Ovary (tissue), 9 donors: ENCODE results near the gene DIO3. TPM values are rescaled to one million over a fixed set of nuclear protein-coding genes. Genes with fewer than 3 reads are reported as not detected.

Experiments used
- DNase-seq, 5 donors: peaks; one replicate each; pipeline ENCODE4 v3.0.0-alpha.2; 2019 to 2020
- H3K27ac ChIP-seq, 2 donors: fragments of 200-600 bp; one replicate each; pipeline versions ENCODE4 v1.5.1 to v1.8.0; 2019 to 2022
- H3K27me3 ChIP-seq: fragments of 200-600 bp; one replicate; pipeline ENCODE4 v1.8.0; 2022
- H3K36me3 ChIP-seq: fragments of 200-600 bp; sonication (generic); one replicate; pipeline ENCODE4 v1.5.1; 2019
- H3K4me1 ChIP-seq: one replicate; pipeline ENCODE4 v1.8.1; 2013; ENCODE audit warnings: mild to moderate bottlenecking, moderate library complexity; ENCODE audit not compliant: insufficient read depth
- H3K4me3 ChIP-seq: fragments of 200-600 bp; sonication (generic); one replicate; pipeline ENCODE4 v1.5.1; 2017
- H3K9me3 ChIP-seq, 2 donors: fragments of 200-600 bp in 1 of 2; sonication (generic) in 1 of 2; one replicate each; pipeline versions ENCODE4 v1.5.1 to v1.8.1; 2013 to 2019; ENCODE audit warnings: mild to moderate bottlenecking in 1 of 2, moderate library complexity in 1 of 2
- EP300 ChIP-seq: sonication (generic); formaldehyde crosslinking; IDR thresholded peaks from one replicate; pipeline ENCODE4 v1.6.1; 2017; ENCODE audit warnings: antibody characterized with exemption
- POLR2A ChIP-seq: fragments of 450-650 bp; IDR thresholded peaks from one replicate; pipeline ENCODE4 v1.6.1; 2017; ENCODE audit warnings: antibody characterized with exemption, mild to moderate bottlenecking, moderate library complexity
- WGBS, 3 donors: extraction: QIAGEN DNeasy Blood & Tissue Kit in 1 of 3; methylation state at CpG; one replicate each; pipeline versions ENCODE4 v1.1.5 to v1.1.7; 2013 to 2017; 5-methylcytosine and 5-hydroxymethylcytosine counted together
- intact Hi-C, 4 donors: fragments of 100-400 bp; cut with DNase I; formaldehyde crosslinking; loops; one replicate each; pipeline versions ENCODE4 v1.11.0 to v1.15.1; 2022 to 2023
- polyA plus RNA-seq, 2 donors: library from polyadenylated mRNA; stranded (reverse); fragments of 200-250 nt in 1 of 2; fragments of 350-450 nt in 1 of 2; fragmentation: Illumina TruSeq in 1 of 2; extraction: RNeasy Lipid Tissue Mini Kit (QIAGEN cat#74804) in 1 of 2; gene quantifications; one replicate each; pipeline ENCODE4 v1.2.3, GENCODE V29; 2013 to 2014
- total RNA-seq, 7 donors: library from RNA; depleted of rRNA in 2 of 7; stranded (reverse); fragments of >200 nt in 2 of 7; fragmentation: NEBNext Ultra II Directional in 3 of 7; extraction: Animal tissue kit (Norgen Biotek cat#: 25700) in 3 of 7; gene quantifications; one replicate each; pipeline versions ENCODE4 v1.1.0 to v1.2.4, GENCODE V29; 2016 to 2023
- TF ChIP-seq, protein P1 (sequence below), 3 donors: fragments of 450-650 bp in 2 of 3; fragments of 200-600 bp in 1 of 3; IDR thresholded peaks; one replicate each; pipeline versions ENCODE4 v1.5.1 to v1.8.0; 2016 to 2022; ENCODE audit warnings: antibody characterized with exemption in 3 of 3, mild to moderate bottlenecking in 1 of 3
- donor health status: DM: no; HTN: no; CAD: no; lungs with moderate emphysema.
- donor health status: DM: no; HTN: no; CAD: no.
- donor health status: Bipolar disorder and iron deficiency.
- donor health status: DM: yes; HTN: yes; CAD: no.
- donor health status: DM: no; HTN: no; CAD: no.
- donor health status: DM: yes; HTN: yes; CAD: no.

Gene DIO3
- total and polyA plus RNA-seq, 9 donors = 3.1 to 24.7 (median 13.9) TPM

DNA sequence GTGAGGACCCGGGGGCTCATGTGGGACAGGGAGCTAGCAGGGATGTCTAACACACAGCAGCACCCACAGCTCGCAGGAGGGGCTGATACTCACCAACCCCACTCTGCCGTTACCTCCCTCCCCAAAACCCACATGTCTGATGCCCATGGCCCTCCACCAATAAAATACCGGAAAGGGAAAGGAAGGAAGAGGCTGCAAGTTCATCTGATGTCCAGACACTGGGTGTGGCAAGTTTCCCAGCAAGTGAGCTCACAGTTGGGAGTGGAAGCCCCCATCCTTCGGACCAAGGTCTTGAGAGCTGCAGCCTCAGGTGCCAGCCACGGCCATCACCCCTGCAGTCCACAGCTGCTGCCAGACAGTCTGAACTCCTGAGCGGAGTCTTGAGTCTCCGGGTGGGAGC, 39.3 kb upstream of the DIO3 start:
- no peak overlapping the region for H3K27ac ChIP-seq
- intact Hi-C loops = no loop called here
- H3K9me3 ChIP-seq = no peaks in the 10 kb centered on the region
- no peak overlapping the region for H3K4me3 ChIP-seq
- no peak for DNase-seq
- TF ChIP-seq EP300 (no peak), POLR2A (no peak)
- TF ChIP-seq, protein P1, sequence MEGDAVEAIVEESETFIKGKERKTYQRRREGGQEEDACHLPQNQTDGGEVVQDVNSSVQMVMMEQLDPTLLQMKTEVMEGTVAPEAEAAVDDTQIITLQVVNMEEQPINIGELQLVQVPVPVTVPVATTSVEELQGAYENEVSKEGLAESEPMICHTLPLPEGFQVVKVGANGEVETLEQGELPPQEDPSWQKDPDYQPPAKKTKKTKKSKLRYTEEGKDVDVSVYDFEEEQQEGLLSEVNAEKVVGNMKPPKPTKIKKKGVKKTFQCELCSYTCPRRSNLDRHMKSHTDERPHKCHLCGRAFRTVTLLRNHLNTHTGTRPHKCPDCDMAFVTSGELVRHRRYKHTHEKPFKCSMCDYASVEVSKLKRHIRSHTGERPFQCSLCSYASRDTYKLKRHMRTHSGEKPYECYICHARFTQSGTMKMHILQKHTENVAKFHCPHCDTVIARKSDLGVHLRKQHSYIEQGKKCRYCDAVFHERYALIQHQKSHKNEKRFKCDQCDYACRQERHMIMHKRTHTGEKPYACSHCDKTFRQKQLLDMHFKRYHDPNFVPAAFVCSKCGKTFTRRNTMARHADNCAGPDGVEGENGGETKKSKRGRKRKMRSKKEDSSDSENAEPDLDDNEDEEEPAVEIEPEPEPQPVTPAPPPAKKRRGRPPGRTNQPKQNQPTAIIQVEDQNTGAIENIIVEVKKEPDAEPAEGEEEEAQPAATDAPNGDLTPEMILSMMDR (IDR thresholded peaks at IDR 0.05) = no peak
- H3K36me3 ChIP-seq = no peaks in the 10 kb centered on the region
- WGBS, 3 donors = 86 to 94% (median 90%) methylated on average over 8 of the region's 8 CpGs
- H3K4me1 ChIP-seq = peaks cover 13% of the 10 kb centered on the region
- no peaks in the 10 kb centered on the region for H3K27me3 ChIP-seq

DNA sequence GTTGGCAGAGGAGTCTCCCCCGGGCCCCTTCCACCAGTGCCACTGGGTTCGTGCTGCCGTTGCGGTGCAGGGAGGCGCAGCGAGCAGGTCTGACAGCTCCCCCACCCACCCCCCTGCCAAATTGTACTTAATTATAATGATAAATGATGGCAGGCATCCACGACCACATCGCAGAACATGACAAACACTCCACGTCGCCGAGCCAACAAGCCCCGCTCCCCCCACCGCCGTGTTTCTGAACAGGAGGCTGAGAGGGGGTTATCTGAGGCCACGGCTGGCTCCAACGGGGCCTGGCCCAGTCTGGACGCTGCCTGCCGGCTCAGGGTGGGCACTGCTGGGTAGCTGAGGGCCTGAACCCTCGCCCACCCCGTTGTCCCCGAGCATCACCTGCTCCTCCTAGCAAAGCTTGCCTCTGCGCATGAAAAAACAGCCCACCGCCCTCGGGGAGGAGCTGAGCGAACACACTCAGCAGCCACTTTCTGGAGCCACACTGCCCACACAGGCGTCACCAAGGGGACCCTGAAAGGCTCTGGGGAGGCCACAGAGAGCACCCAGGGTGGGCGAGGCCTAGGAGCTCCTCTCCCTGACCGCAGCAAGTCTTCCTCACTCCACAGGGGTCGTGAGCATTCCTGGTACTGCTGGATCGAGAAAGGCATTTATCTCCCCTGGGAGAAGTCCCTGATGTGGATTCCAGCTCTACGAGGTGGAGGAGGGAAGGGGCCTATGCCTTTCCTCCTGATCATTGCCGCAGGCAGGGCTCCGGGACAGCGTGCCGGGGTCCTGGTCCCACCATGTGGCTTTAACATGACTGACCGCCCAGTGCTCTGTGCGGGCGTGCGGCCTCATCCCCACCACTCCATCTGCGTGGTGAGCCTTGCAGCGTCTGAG, 35.4 kb upstream of the DIO3 start:
- 59 to 64% (median 61%) methylated on average over 40 to 41 of the region's 41 CpGs for WGBS, 3 donors
- Histone ChIP-seq H3K27me3 (no peaks in the 10 kb centered on the region), H3K4me3 (no peak overlapping the region), H3K36me3 (no peaks in the 10 kb centered on the region), H3K9me3 (no peaks in the 10 kb centered on the region), H3K27ac (no peak overlapping the region), H3K4me1 (peaks cover 2% of the 10 kb centered on the region)
- intact Hi-C loops = no loop called here
- TF ChIP-seq EP300 (no peak), POLR2A (no peak)
- TF ChIP-seq, protein P1 (IDR thresholded peaks at IDR 0.05) = no peak
- DNase-seq = no peak

DNA sequence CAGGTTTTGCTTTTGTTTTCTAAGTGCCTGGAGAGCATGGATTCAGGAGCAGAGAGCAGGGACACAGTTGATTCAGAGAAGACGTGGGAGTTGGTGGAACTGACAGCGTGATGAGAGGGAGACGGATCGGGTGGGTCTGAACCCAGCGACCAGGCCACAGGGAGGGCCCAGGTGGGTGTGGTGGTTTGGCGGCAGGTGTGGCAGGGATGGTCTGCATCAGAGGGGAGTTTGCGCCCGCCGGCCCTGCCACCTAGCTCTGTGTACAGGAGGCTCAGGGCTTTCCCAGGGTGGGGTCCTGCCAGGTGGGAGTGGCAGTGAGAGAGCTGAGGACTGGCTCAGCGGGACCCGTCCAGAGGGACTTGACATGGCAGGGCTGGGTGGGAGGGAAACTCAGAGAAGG, 33.3 kb upstream of the DIO3 start:
- intact Hi-C loops = no loop called here
- H3K9me3 ChIP-seq = no peaks in the 10 kb centered on the region
- WGBS, 3 donors = 87 to 89% (median 88%) methylated on average over 11 of the region's 11 CpGs
- no peaks in the 10 kb centered on the region for H3K4me1 ChIP-seq
- H3K27me3 ChIP-seq = no peaks in the 10 kb centered on the region
- no peak overlapping the region for H3K27ac ChIP-seq
- no peak overlapping the region for H3K4me3 ChIP-seq
- TF ChIP-seq, protein P1 (IDR thresholded peaks at IDR 0.05) = no peak
- TF ChIP-seq EP300 (no peak), POLR2A (no peak)
- no peak for DNase-seq
- H3K36me3 ChIP-seq = no peaks in the 10 kb centered on the region

DNA sequence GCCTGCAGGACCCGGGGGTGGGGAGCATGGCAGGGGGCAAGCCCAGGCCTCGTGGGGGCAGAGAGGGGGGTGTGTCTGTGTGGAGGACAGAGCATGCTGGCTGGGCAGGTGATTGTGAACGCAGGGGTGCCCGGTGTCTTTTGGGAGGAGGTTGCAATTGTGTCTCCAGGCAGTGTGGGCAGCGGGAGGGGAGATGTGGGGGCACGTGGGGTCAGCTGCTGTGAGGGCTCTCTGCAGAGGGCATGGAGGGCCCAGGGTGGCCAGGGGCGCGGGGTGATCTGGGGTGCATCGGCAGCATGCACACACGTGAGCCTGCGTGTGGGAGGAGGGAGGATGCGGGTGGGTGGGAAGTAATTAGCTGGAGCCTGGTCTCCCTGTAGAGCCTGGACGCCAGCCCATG, 32.2 kb upstream of the DIO3 start:
- 26 to 29% (median 27%) methylated on average over 13 of the region's 13 CpGs for WGBS, 3 donors
- intact Hi-C loops = no loop called here
- TF ChIP-seq EP300 = no peak
- TF ChIP-seq POLR2A = no peak
- TF ChIP-seq, protein P1 (IDR thresholded peaks at IDR 0.05) = no peak
- H3K36me3 ChIP-seq = no peaks in the 10 kb centered on the region
- H3K4me1 ChIP-seq = no peaks in the 10 kb centered on the region
- no peaks in the 10 kb centered on the region for H3K9me3 ChIP-seq
- no peak overlapping the region for H3K27ac ChIP-seq
- no peak for DNase-seq
- no peak overlapping the region for H3K4me3 ChIP-seq
- no peaks in the 10 kb centered on the region for H3K27me3 ChIP-seq
